ENCODE data around the gene ZNF638.

Gene ZNF638

DNA sequence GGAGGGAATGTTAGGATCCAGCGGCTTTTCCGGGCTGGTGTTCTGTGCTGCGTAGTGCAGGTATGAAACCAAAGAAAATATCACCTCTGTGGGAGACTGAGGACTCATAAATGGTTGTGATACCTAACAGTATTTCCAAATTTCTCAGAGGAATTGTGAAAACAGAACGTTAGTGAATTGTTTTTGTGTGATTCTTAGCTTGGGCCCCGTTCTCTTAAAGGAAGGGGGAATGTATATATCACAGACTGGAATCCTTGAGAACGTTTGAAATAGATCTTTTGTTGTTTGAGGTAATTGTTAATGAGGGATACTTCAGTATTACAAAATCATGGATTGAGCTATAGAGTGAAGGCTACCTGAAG lies 834 bp downstream of the ZNF638 start:
- no peak for DNase-seq (ENCODE audit: low read depth)

GRCh38 chr2:71333619-71334018 lies 2.0 kb downstream of the ZNF638 start:
- no peak for DNase-seq (ENCODE audit: low read depth)

DNA sequence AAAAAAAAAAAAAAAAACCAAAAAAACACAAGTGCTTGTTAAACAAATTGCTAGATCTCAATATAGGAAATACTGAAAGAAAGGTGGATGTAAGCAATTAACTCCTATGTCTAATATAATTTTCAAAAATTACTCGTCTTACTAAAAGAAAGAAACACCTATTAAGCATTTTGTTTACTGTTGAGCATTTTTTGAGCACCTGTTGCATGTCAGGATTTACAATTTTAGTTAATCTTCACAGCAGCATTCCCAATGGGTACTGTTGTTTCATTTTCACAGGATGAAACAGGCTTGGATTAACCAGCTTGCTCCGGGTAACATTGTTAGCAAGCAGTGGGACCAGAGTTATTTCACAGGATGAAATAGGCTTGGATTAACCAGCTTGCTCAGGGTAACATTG lies 4.8 kb downstream of the ZNF638 start:
- no peak for DNase-seq (ENCODE audit: low read depth)

- DNase-seq (ENCODE audit: low read depth): no peak
Measured at GRCh38 chr2:71336802-71337201, 5.2 kb downstream of the ZNF638 start.

- DNase-seq (ENCODE audit: low read depth): no peak
Measured at GRCh38 chr2:71337776-71338175, 6.2 kb downstream of the ZNF638 start.

GRCh38 chr2:71339685-71340084 lies 8.1 kb downstream of the ZNF638 start:
- DNase-seq (ENCODE audit: low read depth): no peak

- no peak for DNase-seq (ENCODE audit: low read depth)
Measured at GRCh38 chr2:71340176-71340575, 8.6 kb downstream of the ZNF638 start.

DNA sequence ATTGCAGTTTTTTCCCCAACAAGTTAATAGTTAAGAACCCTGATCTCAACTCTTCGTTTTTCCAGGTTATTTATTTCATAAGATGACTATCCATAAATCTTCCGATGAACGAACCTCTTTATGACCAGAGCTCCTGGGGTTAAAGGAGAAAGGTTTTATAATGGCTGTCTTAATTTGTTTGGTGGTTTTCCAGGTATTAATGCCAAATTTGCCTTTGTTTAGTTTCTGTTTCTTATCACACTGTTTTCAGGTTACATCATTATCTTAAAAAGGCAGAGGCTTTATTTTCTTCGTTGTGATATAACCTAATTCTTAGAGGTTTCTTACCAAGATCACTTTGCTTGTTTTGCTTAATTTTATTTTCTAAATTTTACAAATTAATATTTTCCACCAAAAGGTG lies 10.1 kb downstream of the ZNF638 start:
- no peak for DNase-seq (ENCODE audit: low read depth)

GRCh38 chr2:71346065-71346464 lies 14.5 kb downstream of the ZNF638 start:
- DNase-seq (ENCODE audit: low read depth): no peak

GRCh38 chr2:71347517-71347916 lies 15.9 kb downstream of the ZNF638 start:
- DNase-seq (ENCODE audit: low read depth): no peak

DNA sequence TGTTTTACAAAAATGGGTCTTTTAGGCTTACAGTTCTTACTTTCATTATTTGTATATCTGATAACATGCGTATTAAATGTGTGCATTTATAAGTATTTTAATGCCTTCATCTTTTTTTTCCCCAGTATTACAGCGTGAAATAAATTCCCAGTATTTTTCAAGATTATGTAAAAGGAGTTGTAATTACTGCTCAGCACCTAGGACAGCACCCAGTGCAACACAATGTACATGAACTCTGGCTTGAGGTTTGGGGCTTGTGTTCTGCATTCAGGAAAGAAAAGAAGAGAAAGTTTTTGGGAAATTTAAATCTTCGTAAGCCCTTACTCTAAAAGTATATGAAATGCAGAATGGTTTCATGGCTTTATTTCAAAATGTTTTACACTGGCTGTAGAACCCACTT lies 16.7 kb downstream of the ZNF638 start:
- no peak for DNase-seq (ENCODE audit: low read depth)

GRCh38 chr2:71353248-71353647 lies 21.7 kb downstream of the ZNF638 start:
- no peak for DNase-seq (ENCODE audit: low read depth)

DNA sequence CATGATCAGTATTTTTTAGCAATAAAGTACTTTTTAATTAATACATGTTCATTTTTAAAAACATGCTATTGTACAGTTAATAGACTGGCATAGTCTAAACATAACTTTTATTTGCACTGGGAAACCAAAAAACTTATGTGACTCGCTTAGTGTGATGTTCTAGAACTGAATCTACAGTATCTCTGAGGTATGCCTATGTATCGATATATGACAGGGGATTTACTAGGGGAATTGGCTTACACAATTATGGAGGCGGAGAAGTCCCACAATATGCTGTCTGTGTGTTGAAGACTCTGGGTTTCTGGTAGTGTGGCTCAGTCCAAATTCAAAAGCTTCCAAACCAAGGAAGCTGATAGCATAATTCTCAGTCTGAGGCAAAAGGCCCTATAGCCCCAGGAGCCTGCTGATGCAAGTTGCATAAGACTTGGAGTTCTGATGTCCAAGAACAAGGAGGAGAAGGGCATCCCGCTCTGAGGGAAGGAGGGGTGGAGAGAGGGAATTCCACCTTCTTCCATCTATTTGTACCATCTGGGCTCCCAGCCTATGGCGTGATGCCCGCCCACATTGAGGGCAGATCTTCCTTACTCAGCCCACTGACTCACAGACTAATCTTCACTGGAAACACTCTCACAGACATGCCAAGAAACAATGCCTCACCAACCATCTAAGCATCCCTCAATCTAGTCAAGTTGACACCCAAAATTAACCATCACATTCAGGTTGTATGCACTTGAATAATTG lies 27.5 kb downstream of the ZNF638 start:
- no peak for DNase-seq (ENCODE audit: low read depth)

DNA sequence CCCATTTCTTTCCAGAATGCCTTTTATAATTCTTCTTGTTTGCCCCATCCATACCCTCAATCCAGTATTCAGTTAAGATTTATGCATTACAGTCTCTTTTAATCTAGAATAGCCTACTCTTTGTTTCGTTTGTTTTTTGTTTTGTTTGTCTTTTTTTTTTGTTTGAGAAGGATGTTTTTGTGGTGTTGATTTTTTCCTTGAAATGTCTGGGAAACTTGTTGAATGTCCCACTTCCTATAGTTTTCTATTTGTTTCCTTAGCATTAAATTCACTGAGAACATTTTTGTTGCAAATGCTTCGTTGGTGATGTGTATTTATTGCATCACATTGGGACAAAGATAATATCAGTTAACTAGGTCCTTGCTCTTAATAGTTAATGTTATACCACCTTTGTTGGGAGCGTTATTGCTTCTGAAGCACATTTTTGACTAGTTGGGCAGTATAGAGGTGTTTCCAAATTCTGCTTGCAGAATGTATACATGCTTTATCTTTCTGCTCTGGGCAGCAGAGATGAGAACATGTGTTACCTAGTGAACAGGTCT lies 28.9 kb downstream of the ZNF638 start:
- no peak for DNase-seq (ENCODE audit: low read depth)

DNA sequence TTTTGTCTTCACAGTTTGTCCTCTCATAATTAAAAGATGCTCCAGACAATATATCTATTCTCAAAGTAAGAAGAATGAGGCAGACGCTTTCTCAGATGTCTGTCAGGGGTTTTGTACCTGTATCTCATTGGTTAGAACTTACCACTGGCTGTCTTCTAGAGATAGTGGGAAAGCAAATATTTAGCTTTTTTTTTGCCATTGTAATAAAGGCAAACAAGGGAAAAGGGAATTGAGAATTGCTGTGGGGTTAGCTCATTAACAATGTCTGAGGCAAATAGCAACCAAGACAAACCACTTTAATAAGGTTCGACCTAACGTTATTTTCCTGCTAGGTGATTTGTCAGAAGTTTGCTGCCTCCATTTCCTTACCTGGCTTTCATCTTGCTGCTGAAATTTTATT lies 30.0 kb downstream of the ZNF638 start:
- DNase-seq (ENCODE audit: low read depth): no peak

- DNase-seq (ENCODE audit: low read depth): no peak
Measured at GRCh38 chr2:71362447-71362846, 30.9 kb downstream of the ZNF638 start.

DNA sequence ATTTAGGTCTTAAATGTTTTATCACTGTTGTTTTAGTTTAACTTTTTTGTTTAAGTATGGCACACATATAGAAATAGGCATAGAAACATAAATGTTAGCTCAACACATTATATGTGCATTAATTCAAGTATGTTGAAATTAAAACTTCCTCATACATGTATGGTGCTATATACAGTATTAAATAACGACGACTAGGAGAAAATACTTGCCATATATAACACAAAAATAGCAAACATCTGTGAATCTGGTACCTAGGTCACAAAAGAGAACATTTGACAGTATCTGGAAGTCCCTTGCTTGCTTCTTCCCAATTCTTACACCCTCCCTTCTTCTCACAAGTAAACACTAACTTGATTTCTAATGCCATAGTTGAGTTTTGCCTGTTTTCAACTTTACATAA lies 38.4 kb downstream of the ZNF638 start:
- no peak for DNase-seq (ENCODE audit: low read depth)

GRCh38 chr2:71372042-71372441 lies 40.5 kb downstream of the ZNF638 start:
- DNase-seq (ENCODE audit: low read depth): no peak

DNA sequence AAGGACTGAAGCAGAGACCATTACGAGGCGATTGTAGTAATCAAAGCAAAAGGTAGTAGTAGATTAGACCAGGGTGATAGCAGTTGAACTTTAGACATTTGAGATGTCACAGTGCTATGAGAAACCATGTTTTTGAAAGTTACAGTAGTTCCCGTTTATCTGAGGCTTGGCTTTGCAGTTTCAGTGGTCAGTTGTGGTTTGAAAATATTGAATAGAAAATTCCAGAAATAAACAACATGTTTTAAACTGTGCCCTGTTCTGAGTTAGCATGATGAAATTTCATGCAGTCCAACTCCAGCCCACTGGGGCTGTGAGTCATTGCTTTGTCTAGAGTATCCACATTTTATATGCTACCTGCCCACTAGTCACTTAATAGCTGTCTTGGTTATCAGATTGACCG lies 47.5 kb downstream of the ZNF638 start:
- DNase-seq (ENCODE audit: low read depth): no peak

DNA sequence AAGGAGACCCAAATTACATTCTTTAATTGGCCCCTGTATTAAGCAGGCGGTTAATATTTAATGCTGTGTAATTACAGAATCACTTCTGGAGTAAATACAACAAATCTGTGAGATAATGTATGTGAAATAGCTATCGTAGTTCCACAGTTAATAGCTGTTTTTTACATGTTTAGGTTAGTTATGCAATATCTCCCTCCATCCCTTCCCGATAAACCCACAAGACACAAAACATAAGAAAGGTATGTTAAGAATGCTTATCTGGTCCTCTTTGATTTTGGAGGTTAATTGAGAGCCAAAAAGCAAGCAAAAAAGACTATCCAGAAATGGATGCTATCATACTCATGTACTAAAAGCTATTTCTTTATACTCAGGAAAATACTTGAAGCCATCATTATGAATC lies 49.1 kb downstream of the ZNF638 start:
- DNase-seq (ENCODE audit: low read depth): no peak

- DNase-seq (ENCODE audit: low read depth): no peak
Measured at GRCh38 chr2:71385012-71385411, 53.4 kb downstream of the ZNF638 start.

DNA sequence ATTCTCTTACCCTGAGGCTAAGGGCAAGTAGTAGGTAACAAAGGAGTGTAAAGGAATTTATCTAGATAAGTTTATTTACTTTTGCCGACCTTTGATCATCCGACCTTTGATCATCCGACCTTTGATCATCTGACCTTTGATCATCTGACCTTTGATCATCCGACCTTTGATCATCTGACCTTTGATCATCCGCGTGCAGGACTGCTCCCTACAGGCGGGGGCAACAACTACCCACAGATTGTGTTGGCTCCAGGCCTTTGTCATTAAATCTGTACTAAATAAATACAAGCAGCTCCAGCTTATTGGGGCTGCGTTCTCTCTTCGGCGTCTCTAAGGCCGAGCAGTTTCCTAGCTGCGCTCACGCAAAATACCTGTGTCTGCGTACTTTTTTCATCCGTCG lies 56.6 kb downstream of the ZNF638 start:
- no peak for DNase-seq (ENCODE audit: low read depth)

- DNase-seq (ENCODE audit: low read depth): no peak
Measured at GRCh38 chr2:71389384-71390072, 57.9 kb downstream of the ZNF638 start.

GRCh38 chr2:71393216-71393615 lies 61.6 kb downstream of the ZNF638 start:
- DNase-seq (ENCODE audit: low read depth): no peak

All from stimulated activated CD8-positive, alpha-beta memory T cell treated with anti-CD3 and anti-CD28 coated beads, Interleukin-4, amount 100 ng/mL, for 24 hours (primary cell).